Measurements from ENCODE around the gene CACFD1.

Gene CACFD1

GRCh38 chr9:133484671-133485437, 25.1 kb downstream of the CACFD1 start:
- no peak for DNase-seq (ENCODE audit: low read depth)

- no peak for DNase-seq (ENCODE audit: low read depth)
Measured at GRCh38 chr9:133485531-133486260, 25.9 kb downstream of the CACFD1 start.

GRCh38 chr9:133487331-133487725, 27.6 kb downstream of the CACFD1 start:
- no peak for DNase-seq (ENCODE audit: low read depth)

GRCh38 chr9:133488686-133489252, 29.0 kb downstream of the CACFD1 start:
- DNase-seq (ENCODE audit: low read depth), result no peak

GRCh38 chr9:133489253-133490190, 29.7 kb downstream of the CACFD1 start:
- no peak for DNase-seq (ENCODE audit: low read depth)

- no peak for DNase-seq (ENCODE audit: low read depth)
Measured at GRCh38 chr9:133490201-133490681, 30.5 kb downstream of the CACFD1 start.

- no peak for DNase-seq (ENCODE audit: low read depth)
Measured at GRCh38 chr9:133490865-133491655, 31.3 kb downstream of the CACFD1 start.

- no peak for DNase-seq (ENCODE audit: low read depth)
Measured at GRCh38 chr9:133491656-133491925, 31.8 kb downstream of the CACFD1 start.

GRCh38 chr9:133492061-133493021, 32.6 kb downstream of the CACFD1 start:
- DNase-seq (ENCODE audit: low read depth), result no peak

- DNase-seq (ENCODE audit: low read depth), result no peak
Measured at GRCh38 chr9:133493428-133493827, 33.6 kb downstream of the CACFD1 start.

GRCh38 chr9:133493845-133494540, 34.2 kb downstream of the CACFD1 start:
- no peak for DNase-seq (ENCODE audit: low read depth)

GRCh38 chr9:133494636-133495326, 35.0 kb downstream of the CACFD1 start:
- DNase-seq (ENCODE audit: low read depth), result no peak

- DNase-seq (ENCODE audit: low read depth), result no peak
Measured at GRCh38 chr9:133495327-133496293, 35.8 kb downstream of the CACFD1 start.

- DNase-seq (ENCODE audit: low read depth), result no peak
Measured at GRCh38 chr9:133496861-133497842, 37.4 kb downstream of the CACFD1 start.

GRCh38 chr9:133499132-133499891, 39.5 kb downstream of the CACFD1 start:
- DNase-seq (ENCODE audit: low read depth), result no peak

GRCh38 chr9:133499892-133500270, 40.1 kb downstream of the CACFD1 start:
- DNase-seq (ENCODE audit: low read depth), result no peak

Data from activated T-cell treated with anti-CD3 and anti-CD28 coated beads for 48 hours (primary cell).